ENCODE results near the gene MAP2K4.

Gene MAP2K4

GRCh38 chr17:12057520-12057919 is 36.8 kb downstream of the MAP2K4 start:
- no peak for TF ChIP-seq ZNF391 (tag by site-specific recombination; IDR thresholded peaks at IDR 0.05; ENCODE audit: borderline replicate concordance, low read depth)
- no peak for TF ChIP-seq ZNF549 (tag by site-specific recombination; IDR thresholded peaks at IDR 0.05)
- no peak for TF ChIP-seq GLI4 (tag by site-specific recombination; IDR thresholded peaks at IDR 0.05)
- no peak for TF ChIP-seq ZSCAN23 (tag by site-specific recombination; IDR thresholded peaks at IDR 0.05)
- TF ChIP-seq ZNF645 (tag by site-specific recombination; IDR thresholded peaks at IDR 0.05): no peak
- no peak for TF ChIP-seq ZNF202 (tag by site-specific recombination; IDR thresholded peaks at IDR 0.05; ENCODE audit: borderline replicate concordance)
- no peak for TF ChIP-seq RBAK (tag by site-specific recombination; IDR thresholded peaks at IDR 0.05)
- TF ChIP-seq ZBTB26 (tag by site-specific recombination; optimal IDR thresholded peaks at IDR 0.05): no peak
- TF ChIP-seq ZXDB (tag by site-specific recombination; IDR thresholded peaks at IDR 0.05): no peak

GRCh38 chr17:12058535-12058934 is 37.9 kb downstream of the MAP2K4 start:
- H3K36me3 ChIP-seq (ENCODE audit: control insufficient read depth in 2 of 2, insufficient read depth in 1 of 2, low read length in 2 of 2): peaks cover 3 to 9% of the 10 kb centered on the region in 2 experiments

More at GRCh38 chr17:12057520-12057919, 36.8 kb downstream of the MAP2K4 start:
- peaks cover 25% of the 10 kb centered on the region for H3K4me1 ChIP-seq (ENCODE audit: control insufficient read depth, insufficient read depth, low read length)
- POLR2A ChIA-PET: interaction anchor here (0.7 kb wide), 1 partner anchor 954 kb away, joined by 6 read pairs; no protein-coding TSS in a partner anchor
- H3K36me3 ChIP-seq (ENCODE audit: control insufficient read depth in 2 of 2, insufficient read depth in 1 of 2, low read length in 2 of 2): peaks cover 3 to 6% of the 10 kb centered on the region in 2 experiments; a peak in 2 of 3 replicates
- no peak overlapping the region for H3K27ac ChIP-seq (ENCODE audit: extremely low read depth, low read depth, low read length)
- no peak overlapping the region for H3K4me3 ChIP-seq (ENCODE audit: low read depth, low read length)
- no peaks in the 10 kb centered on the region for H3K9me3 ChIP-seq (ENCODE audit: control insufficient read depth, insufficient read depth, low read depth, low read length)
- CTCF ChIA-PET: no interaction called here

GRCh38 chr17:12062249-12062648 is 41.6 kb downstream of the MAP2K4 start:
- POLR2A ChIA-PET: interaction anchor here (0.6 kb wide), 1 partner anchor 42 kb away, joined by 6 read pairs; no protein-coding TSS in a partner anchor
- peaks cover 7 to 21% of the 10 kb centered on the region in 2 experiments for H3K36me3 ChIP-seq (ENCODE audit: control insufficient read depth in 2 of 2, insufficient read depth in 1 of 2, low read length in 2 of 2)
- H3K27ac ChIP-seq (ENCODE audit: extremely low read depth, low read depth, low read length): no peak overlapping the region
- peaks cover 10% of the 10 kb centered on the region; the same call in 1 of the 2 replicates for H3K4me1 ChIP-seq (ENCODE audit: control insufficient read depth, insufficient read depth, low read length)
- CTCF ChIA-PET: interaction anchor here (0.7 kb wide), 1 partner anchor 1415 kb away, joined by 4 read pairs; no protein-coding TSS in a partner anchor
- H3K4me3 ChIP-seq (ENCODE audit: low read depth, low read length): no peak overlapping the region
- no peaks in the 10 kb centered on the region for H3K9me3 ChIP-seq (ENCODE audit: control insufficient read depth, insufficient read depth, low read depth, low read length)
- peak; percentile 54 for TF ChIP-seq ZNF121 (tag by site-specific recombination; IDR thresholded peaks at IDR 0.05)
- TF ChIP-seq ZBTB11 (tag by site-specific recombination; conservative IDR thresholded peaks at IDR 0.05; ENCODE audit: low read depth): no peak

More at GRCh38 chr17:12058535-12058934, 37.9 kb downstream of the MAP2K4 start:
- POLR2A ChIA-PET: no interaction called here
- Histone ChIP-seq H3K9me3 (ENCODE audit: control insufficient read depth, insufficient read depth, low read depth, low read length) (no peaks in the 10 kb centered on the region), H3K4me1 (ENCODE audit: control insufficient read depth, insufficient read depth, low read length) (peaks cover 16% of the 10 kb centered on the region), H3K27ac (ENCODE audit: extremely low read depth, low read depth, low read length) (no peak overlapping the region), H3K4me3 (ENCODE audit: low read depth, low read length) (no peak overlapping the region)
- CTCF ChIA-PET: interaction anchor here (0.6 kb wide), 1 partner anchor 683 kb away, joined by 3 read pairs; no protein-coding TSS in a partner anchor
- no peak for TF ChIP-seq PRDM1 (tag by site-specific recombination; IDR thresholded peaks at IDR 0.05)
- no peak for TF ChIP-seq ZFHX2 (tag by site-specific recombination; conservative IDR thresholded peaks at IDR 0.05)
- no peak for TF ChIP-seq TRIM28 (IDR thresholded peaks at IDR 0.05; ENCODE audit: borderline replicate concordance, low read length)
- 0 out of 2 replicates have a peak, but pooled peaks have one; percentile 6 for TF ChIP-seq ATF2 (tag by site-specific recombination; IDR thresholded peaks at IDR 0.05; ENCODE audit: low read depth)
- no peak for TF ChIP-seq ZNF23 (tag by site-specific recombination; IDR thresholded peaks at IDR 0.05; ENCODE audit: borderline replicate concordance)
- TF ChIP-seq ZSCAN16 (tag by site-specific recombination; IDR thresholded peaks at IDR 0.05): no peak
